Measurements from ENCODE around the gene AATK.

The AATK gene

GRCh38 chr17:81202318-81202717 is 36.3 kb upstream of the AATK start:
- TF ChIP-seq GABPA (IDR thresholded peaks at IDR 0.05; ENCODE audit: low read depth): no peak
- no peak for TF ChIP-seq CTCF (IDR thresholded peaks at IDR 0.05; ENCODE audit: insufficient read depth, low read length)
- TF ChIP-seq REST (IDR thresholded peaks at IDR 0.05; ENCODE audit: insufficient replicate concordance, low read depth): no peak
- no peak for TF ChIP-seq SPI1 (IDR thresholded peaks at IDR 0.05; ENCODE audit: borderline replicate concordance, low read depth)
- TF ChIP-seq POLR2AphosphoS5 (IDR thresholded peaks at IDR 0.05; ENCODE audit: low read depth): no peak
- Histone ChIP-seq H3K27me3 (ENCODE audit: insufficient read depth, poor library complexity, severe bottlenecking) (no peaks in the 10 kb centered on the region), H3K27ac (replicated peaks) (no peak overlapping the region), H3K4me3 (replicated peaks; ENCODE audit: insufficient read depth, low read length) (no peak overlapping the region)
- DNase-seq (ENCODE audit: low read depth in 1 of 2, low spot score in 1 of 2): no peak

DNA sequence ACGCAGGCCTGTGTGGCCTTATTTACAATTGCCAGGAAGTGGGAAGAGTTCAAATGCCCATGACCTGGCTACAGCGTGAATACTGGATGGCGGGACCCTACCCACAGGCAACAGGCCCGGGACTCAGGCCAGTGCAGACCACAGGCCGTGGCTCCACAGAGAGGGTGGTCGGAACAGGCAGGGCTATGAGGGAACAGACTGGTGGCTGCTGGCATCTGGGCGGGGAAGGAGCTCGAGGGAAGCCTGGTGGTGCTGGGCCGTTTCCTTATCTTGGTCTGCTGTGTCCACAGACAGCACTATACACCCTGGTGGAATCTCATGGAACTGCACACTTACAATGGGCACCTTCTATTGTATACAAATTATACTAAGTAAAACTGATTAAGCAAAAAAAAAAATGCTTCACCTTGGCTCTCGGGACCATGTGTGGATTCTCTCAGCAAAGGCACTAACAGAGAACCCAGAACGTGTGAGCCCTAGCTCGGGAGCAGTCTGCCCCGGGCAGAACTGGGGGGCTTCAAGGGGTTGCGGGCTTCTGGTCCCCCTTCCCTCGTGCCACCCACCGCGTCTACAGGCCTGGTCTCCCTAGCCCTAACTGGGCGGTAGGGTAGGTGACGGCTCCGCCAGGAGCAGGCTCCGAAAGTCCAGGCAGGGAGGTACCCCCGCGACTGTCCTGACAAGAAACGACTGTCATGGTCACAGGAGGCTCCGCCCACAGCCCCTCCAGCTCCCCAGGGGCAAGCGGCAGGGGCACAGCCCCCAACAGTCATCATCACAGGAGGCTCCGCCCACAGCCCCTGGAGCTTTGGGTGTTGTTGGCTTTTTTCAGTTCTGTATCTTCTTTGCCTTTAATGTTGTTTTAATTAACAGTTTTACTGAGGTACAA is 34.9 kb upstream of the AATK start:
- no peak overlapping the region for H3K4me3 ChIP-seq (replicated peaks; ENCODE audit: insufficient read depth, low read length)
- DNase-seq (ENCODE audit: low read depth in 1 of 2, low spot score in 1 of 2): peak; percentile 47 to 84
- peak; percentile 65 for TF ChIP-seq CTCF (IDR thresholded peaks at IDR 0.05; ENCODE audit: insufficient read depth, low read length)
- TF ChIP-seq REST (IDR thresholded peaks at IDR 0.05; ENCODE audit: insufficient replicate concordance, low read depth): no peak
- H3K27me3 ChIP-seq (ENCODE audit: insufficient read depth, poor library complexity, severe bottlenecking): no peaks in the 10 kb centered on the region
- no peak overlapping the region for H3K27ac ChIP-seq (replicated peaks)

DNA sequence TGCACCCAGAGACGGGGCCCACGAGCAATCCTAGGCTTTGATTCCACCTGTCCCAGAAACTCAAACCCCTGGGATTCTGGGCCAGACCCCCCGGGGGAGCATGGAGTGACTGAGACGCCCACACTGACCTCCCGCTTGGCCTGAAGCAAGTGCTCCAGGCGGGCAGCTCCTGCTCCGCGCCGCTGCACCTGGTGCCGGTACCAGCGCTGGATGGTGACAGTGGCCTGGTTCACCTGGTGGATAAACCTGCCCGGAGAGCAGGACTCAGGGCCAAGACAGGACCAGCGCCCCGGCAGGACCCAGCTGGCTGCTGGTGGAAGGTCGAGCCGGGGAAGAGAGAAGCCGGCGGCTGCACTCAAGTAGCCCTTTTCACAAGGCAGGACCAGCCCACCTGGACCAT is 34.2 kb upstream of the AATK start:
- TF ChIP-seq SPI1 (IDR thresholded peaks at IDR 0.05; ENCODE audit: borderline replicate concordance, low read depth) (no peak), GABPA (IDR thresholded peaks at IDR 0.05; ENCODE audit: low read depth) (no peak)
- Histone ChIP-seq H3K27ac (replicated peaks) (no peak overlapping the region), H3K4me3 (replicated peaks; ENCODE audit: insufficient read depth, low read length) (no peak overlapping the region), H3K27me3 (ENCODE audit: insufficient read depth, poor library complexity, severe bottlenecking) (no peaks in the 10 kb centered on the region)
- no peak for DNase-seq (ENCODE audit: low read depth in 1 of 2, low spot score in 1 of 2)

DNA sequence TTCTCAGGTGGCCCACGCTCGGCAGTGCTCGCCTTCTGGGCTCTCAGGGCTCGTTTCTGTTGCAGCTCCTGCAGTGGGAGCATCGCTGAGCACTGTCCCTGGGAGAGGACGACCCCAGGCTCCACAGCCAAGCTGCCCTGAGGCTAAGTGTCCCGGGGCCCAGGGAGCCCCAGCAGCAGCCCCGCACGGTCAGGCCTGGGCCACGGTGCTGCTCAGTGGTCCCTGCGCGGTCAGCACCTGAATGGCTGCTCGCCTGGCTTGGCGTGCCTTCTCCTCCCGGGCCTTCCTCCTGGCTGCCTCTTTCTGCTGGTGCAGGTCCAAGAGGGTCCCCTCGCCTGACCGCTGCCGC is 33.4 kb upstream of the AATK start:
- H3K4me3 ChIP-seq (replicated peaks; ENCODE audit: insufficient read depth, low read length): no peak overlapping the region
- no peaks in the 10 kb centered on the region for H3K27me3 ChIP-seq (ENCODE audit: insufficient read depth, poor library complexity, severe bottlenecking)
- no peak overlapping the region for H3K27ac ChIP-seq (replicated peaks)
- TF ChIP-seq GABPA (IDR thresholded peaks at IDR 0.05; ENCODE audit: low read depth) (no peak), SPI1 (IDR thresholded peaks at IDR 0.05; ENCODE audit: borderline replicate concordance, low read depth) (no peak), REST (IDR thresholded peaks at IDR 0.05; ENCODE audit: insufficient replicate concordance, low read depth) (no peak), CTCF (IDR thresholded peaks at IDR 0.05; ENCODE audit: insufficient read depth, low read length) (no peak), POLR2AphosphoS5 (IDR thresholded peaks at IDR 0.05; ENCODE audit: low read depth) (no peak)
- no peak for DNase-seq (ENCODE audit: low read depth in 1 of 2, low spot score in 1 of 2)
